Measurements from ENCODE around the gene DIS3L2. TPM values are rescaled to one million over a fixed set of nuclear protein-coding genes. Genes with fewer than 3 reads are reported as not detected.
"Not testable (repeated sequence)": the region's sequence is repeated elsewhere in the genome, so short reads cannot be mapped to it uniquely, and the experiment has no call there.

Gene DIS3L2
- polyA plus RNA-seq, 3 donors = 6.8 to 10.2 (median 9.9) TPM

- 82 to 91% (median 83%) methylated on average over 1 of the region's 1 CpG for WGBS, 3 donors
- no peak overlapping the region for H3K27ac ChIP-seq (ENCODE audit: low read depth, low read length)
Observed at GRCh38 chr2:232384466-232384865, 423.0 kb downstream of the DIS3L2 start.

DNA sequence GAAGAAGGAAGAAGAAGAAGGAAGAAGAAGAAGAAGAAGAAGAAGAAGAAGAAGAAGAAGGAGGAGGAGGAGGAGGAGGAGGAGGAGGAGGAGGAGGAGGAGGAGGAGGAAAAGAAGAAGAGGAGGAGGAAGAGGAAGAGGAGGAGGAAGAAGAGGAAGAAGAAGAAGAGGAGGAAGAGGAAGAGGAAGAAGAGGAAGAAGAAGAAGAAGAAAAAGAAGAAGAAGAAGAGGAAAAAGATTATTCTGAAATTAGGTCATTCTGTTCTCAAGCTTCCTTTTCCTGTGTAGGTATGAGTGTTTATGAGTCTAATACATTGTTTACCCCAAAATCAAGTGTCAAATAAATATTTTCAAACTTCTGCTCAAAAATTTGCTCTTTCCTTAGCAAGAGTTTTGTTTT, 423.5 kb downstream of the DIS3L2 start:
- H3K27ac ChIP-seq (ENCODE audit: low read depth, low read length) = not testable (repeated sequence)

GRCh38 chr2:232385660-232386489, 424.4 kb downstream of the DIS3L2 start:
- WGBS, 3 donors = 13 to 25% (median 20%) methylated on average over 24 of the region's 24 CpGs
- H3K27ac ChIP-seq (ENCODE audit: low read depth, low read length) = no peak overlapping the region

DNA sequence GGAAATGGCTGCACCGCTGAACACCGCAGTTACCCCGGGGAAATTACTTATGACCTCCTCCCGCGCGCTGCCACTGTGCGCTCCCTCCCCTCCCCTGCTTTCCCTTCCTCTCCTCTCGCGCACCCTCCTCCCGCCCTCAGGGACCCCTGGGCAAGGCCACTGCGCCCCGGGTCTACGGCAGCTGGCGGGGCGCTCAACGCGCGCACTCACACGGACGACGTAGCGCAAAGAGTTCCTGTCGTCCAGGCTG, 424.9 kb downstream of the DIS3L2 start:
- no peak overlapping the region for H3K27ac ChIP-seq (ENCODE audit: low read depth, low read length)
- WGBS, 3 donors = 6 to 31% (median 8%) methylated on average over 14 to 23 of the region's 23 CpGs

Other genes starting within 250 kb of the DIS3L2 start
- gene PDE6D, start 180.4 kb upstream of the DIS3L2 start, polyA plus RNA-seq = 10 to 100 TPM; 11.4 to 36.8 (median 18.1) TPM
- gene COPS7B, start 175.3 kb upstream of the DIS3L2 start, polyA plus RNA-seq = 10 to 100 TPM; 10.2 to 19.5 (median 16.3) TPM
- under 1 TPM in 2 of 3 donors, not detected in 1; 0.07 to 0.92 TPM for gene NPPC, start 35.3 kb upstream of the DIS3L2 start, polyA plus RNA-seq

Data from adipose tissue (tissue), 3 donors.